GM18499 (cell line): Measurements from ENCODE around the gene HTR2C.
"Not testable (repeated sequence)": the region's sequence is repeated elsewhere in the genome, so short reads cannot be mapped to it uniquely, and the experiment has no call there.

ENCODE experiments used
- ATAC-seq: cut with Tn5 transposase; IDR thresholded peaks from one replicate; pipeline ENCODE4 v1.9.1; 2021; ENCODE audit warnings: moderate number of reproducible peaks; ENCODE audit not compliant: insufficient read depth, unreplicated experiment

Gene HTR2C

DNA sequence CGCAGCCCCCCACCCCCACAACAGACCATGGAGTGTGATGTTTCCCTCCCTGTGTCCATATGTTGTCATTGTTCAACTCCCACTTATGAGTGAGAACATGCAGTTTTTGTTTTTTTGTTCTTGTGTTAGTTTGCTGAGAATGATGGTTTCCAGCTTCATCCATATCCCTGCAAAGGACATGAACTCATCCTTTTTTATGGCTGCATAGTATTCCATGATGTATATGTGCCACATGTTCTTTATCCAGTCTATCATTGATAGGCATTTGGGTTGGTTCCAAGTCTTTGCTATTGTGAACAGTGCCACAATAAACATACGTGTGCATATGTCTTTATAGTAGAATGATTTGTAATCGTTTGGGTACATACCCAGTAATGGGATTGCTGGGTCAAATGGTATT is 353.2 kb downstream of the HTR2C start:
- not testable (repeated sequence) for ATAC-seq

DNA sequence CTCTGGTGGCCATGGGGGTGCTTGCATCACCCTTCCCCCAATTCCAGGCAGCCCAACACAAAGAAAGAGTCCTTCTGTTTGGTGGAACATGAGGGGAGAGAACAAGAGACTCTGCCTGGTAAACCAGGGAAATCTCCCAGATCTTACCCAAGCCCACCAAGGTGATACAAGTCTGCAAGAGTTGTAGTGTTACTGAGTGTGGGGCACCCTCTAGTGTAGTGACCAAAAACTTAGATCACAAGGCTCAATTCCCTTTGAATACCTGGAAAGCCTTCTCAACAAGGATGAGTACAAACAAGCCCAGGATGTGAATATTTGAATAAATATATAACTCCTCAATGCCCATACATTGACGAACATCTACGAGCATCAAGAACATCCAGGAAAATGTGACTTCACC is 368.8 kb downstream of the HTR2C start:
- ATAC-seq, result no peak
